Gastrocnemius medialis (tissue), 4 donors: Measurements from ENCODE around the gene MT1E. TPM values are rescaled to one million over a fixed set of nuclear protein-coding genes. Genes with fewer than 3 reads are reported as not detected.

Experiments used
- ATAC-seq, 2 donors: fragments of 150-250 bp; one replicate each; pipeline ENCODE4 v1.9.1; 2016
- DNase-seq, 2 donors: peaks; one replicate each; pipeline ENCODE4 v3.0.0-alpha.2; 2019
- H3K27ac ChIP-seq, 4 donors: fragments of 200-600 bp; sonication (generic); 1 replicate in 1 of 4; 2 replicates in 3 of 4; pipeline ENCODE4 v1.5.1; 2016 to 2018; ENCODE audit warnings: mild to moderate bottlenecking in 2 of 4, moderate library complexity in 1 of 4
- H3K27me3 ChIP-seq, 3 donors: fragments of 200-600 bp; sonication (generic) in 2 of 3; 1 replicate in 1 of 3; 2 replicates in 2 of 3; pipeline versions ENCODE4 v1.5.1 to v1.6.0; 2016 to 2019; ENCODE audit warnings: mild to moderate bottlenecking in 1 of 3, moderate library complexity in 1 of 3
- H3K36me3 ChIP-seq, 2 donors: fragments of 200-600 bp; sonication (generic) in 1 of 2; one replicate each; pipeline ENCODE4 v1.5.1; 2017 to 2018
- H3K4me1 ChIP-seq, 2 donors: fragments of 200-600 bp; sonication (generic) in 1 of 2; one replicate each; pipeline ENCODE4 v1.5.1; 2016 to 2017; ENCODE audit warnings: mild to moderate bottlenecking in 2 of 2
- H3K4me3 ChIP-seq, 4 donors: fragments of 200-600 bp; sonication (generic) in 3 of 4; 1 replicate in 1 of 4; 2 replicates in 3 of 4; pipeline ENCODE4 v1.5.1; 2016 to 2019; ENCODE audit warnings: mild to moderate bottlenecking in 2 of 4
- H3K9me3 ChIP-seq, 3 donors: fragments of 200-600 bp; sonication (generic) in 2 of 3; 1 replicate in 1 of 3; 2 replicates in 2 of 3; pipeline ENCODE4 v1.5.1; 2016 to 2019
- CTCF ChIP-seq, 5 experiments: fragments of 450-650 bp in 3 of 5; fragments of 200-600 bp in 2 of 5; sonication (generic) in 2 of 5; IDR thresholded peaks in 4 of 5; conservative IDR thresholded peaks in 1 of 5; 1 replicate in 4 of 5; 2 replicates in 1 of 5; pipeline ENCODE4 v1.5.1; 2016 to 2019; ENCODE audit warnings: antibody characterized with exemption in 5 of 5, mild to moderate bottlenecking in 3 of 5, moderate library complexity in 3 of 5
- POLR2A ChIP-seq, 2 donors: fragments of 450-650 bp; IDR thresholded peaks; one replicate each; pipeline ENCODE4 v1.6.1; 2017; ENCODE audit warnings: antibody characterized with exemption in 2 of 2, mild to moderate bottlenecking in 2 of 2, moderate library complexity in 2 of 2
- in situ Hi-C, 4 donors: fragments of 200-750 bp; cut with MboI; loops; one replicate each; pipeline versions ENCODE4 v1.15.0 to v1.8.0; 2017; ENCODE audit warnings: low sequenced_read_pairs in 4 of 4
- intact Hi-C: fragments of 100-400 bp; cut with DNase I; formaldehyde crosslinking; loops from one replicate; pipeline ENCODE4 v1.15.1; 2023; ENCODE audit warnings: low total_unique reads
- total RNA-seq, 4 donors: library from RNA; depleted of rRNA; stranded (reverse); fragments of >200 nt; gene quantifications; one replicate each; pipeline versions ENCODE4 v1.1.0 to v1.2.3, GENCODE V29; 2016

MT1E gene
- total RNA-seq, 4 donors from 2014 or later, result 63.0 to 434 (median 267) TPM

GRCh38 chr16:56635441-56635967, 9.9 kb downstream of the MT1E start:
- in situ Hi-C loops, result no loop called here
- H3K4me1 ChIP-seq, result peaks cover 8 to 16% of the 10 kb centered on the region in 2 donors
- H3K27me3 ChIP-seq, result peaks cover 3 to 7% (median 6%) of the 10 kb centered on the region in 3 donors

GRCh38 chr16:56636616-56637413, 11.2 kb downstream of the MT1E start:
- ATAC-seq, result no peak

More at GRCh38 chr16:56635441-56635967, 9.9 kb downstream of the MT1E start:
- DNase-seq (no peak), ATAC-seq (no peak)
- peak overlapping the region in 1 of 4 donors; percentile 3 for H3K4me3 ChIP-seq
- H3K27ac ChIP-seq, result no peak overlapping the region
- TF ChIP-seq CTCF (IDR thresholded peaks at IDR 0.05 in 4 of 5, conservative IDR thresholded peaks at IDR 0.05 in 1 of 5) (no peak), POLR2A (IDR thresholded peaks at IDR 0.05) (no peak)
- intact Hi-C loops, result no loop called here
- H3K36me3 ChIP-seq, result no peaks in the 10 kb centered on the region
- no peaks in the 10 kb centered on the region for H3K9me3 ChIP-seq

GRCh38 chr16:56637814-56638750, 12.5 kb downstream of the MT1E start, which contains the start of gene MT1A:
MT1A (plus strand) TSS chr16:56638666; CDS start chr16:56638739, 73 bp downstream.
- in situ Hi-C loops (no loop called here), intact Hi-C loops (no loop called here)
- TF ChIP-seq POLR2A (IDR thresholded peaks at IDR 0.05), result peak; percentile 66 to 76
- TF ChIP-seq CTCF (IDR thresholded peaks at IDR 0.05 in 4 of 5, conservative IDR thresholded peaks at IDR 0.05 in 1 of 5), result no peak
- ATAC-seq (peak; percentile 75), DNase-seq (peak; percentile 63 to 68)
- Histone ChIP-seq H3K36me3 (no peaks in the 10 kb centered on the region), H3K4me1 (peaks cover 5 to 10% of the 10 kb centered on the region in 2 donors), H3K4me3 (peak within 1 kb of the TSS; percentile 50 to 76 (median 62)), H3K27me3 (peaks cover 3 to 7% (median 6%) of the 10 kb centered on the region in 3 donors), H3K9me3 (no peaks in the 10 kb centered on the region), H3K27ac (peak within 1 kb of the TSS; percentile 57 to 77 (median 74))

More at GRCh38 chr16:56636616-56637413, 11.2 kb downstream of the MT1E start:
- no peak for DNase-seq
- H3K9me3 ChIP-seq, result no peaks in the 10 kb centered on the region
- H3K4me1 ChIP-seq, result peaks cover 5 to 12% of the 10 kb centered on the region in 2 donors
- no peak overlapping the region for H3K4me3 ChIP-seq
- in situ Hi-C loops, result no loop called here
- intact Hi-C loops, result no loop called here
- no peaks in the 10 kb centered on the region for H3K36me3 ChIP-seq
- no peak overlapping the region for H3K27ac ChIP-seq
- peaks cover 3 to 7% (median 6%) of the 10 kb centered on the region in 3 donors for H3K27me3 ChIP-seq
- TF ChIP-seq CTCF (IDR thresholded peaks at IDR 0.05 in 4 of 5, conservative IDR thresholded peaks at IDR 0.05 in 1 of 5) (no peak), POLR2A (IDR thresholded peaks at IDR 0.05) (no peak)

- TF ChIP-seq POLR2A (IDR thresholded peaks at IDR 0.05), result no peak
- TF ChIP-seq CTCF (IDR thresholded peaks at IDR 0.05 in 4 of 5, conservative IDR thresholded peaks at IDR 0.05 in 1 of 5), result no peak
- no peaks in the 10 kb centered on the region for H3K36me3 ChIP-seq
- no peak for DNase-seq
- peak overlapping the region; percentile 35 to 77 (median 66) for H3K27ac ChIP-seq
- intact Hi-C loops, result no loop called here
- H3K4me1 ChIP-seq, result peaks cover 5 to 20% of the 10 kb centered on the region in 2 donors
- in situ Hi-C loops, result no loop called here
- no peak for ATAC-seq
- H3K9me3 ChIP-seq, result no peaks in the 10 kb centered on the region
- peak overlapping the region in 2 of 4 donors; percentile 50 to 60 for H3K4me3 ChIP-seq
- H3K27me3 ChIP-seq, result peaks cover 3 to 7% (median 6%) of the 10 kb centered on the region in 3 donors
Measured at GRCh38 chr16:56639045-56639444, 13.5 kb downstream of the MT1E start.
